ENCODE data around the gene AP4M1. TPM values are rescaled to one million over a fixed set of nuclear protein-coding genes. Genes with fewer than 3 reads are reported as not detected.

AP4M1 gene
- total RNA-seq, 1 donor from 2014 or later = 23.6 TPM

- Histone ChIP-seq H3K4me3 (ENCODE audit: low read depth, low read length) (no peak overlapping the region), H3K27me3 (ENCODE audit: control insufficient read depth, insufficient read depth, low read length) (no peaks in the 10 kb centered on the region), H3K36me3 (ENCODE audit: control insufficient read depth, insufficient read depth, low read length) (no peaks in the 10 kb centered on the region)
- TF ChIP-seq, protein P1, sequence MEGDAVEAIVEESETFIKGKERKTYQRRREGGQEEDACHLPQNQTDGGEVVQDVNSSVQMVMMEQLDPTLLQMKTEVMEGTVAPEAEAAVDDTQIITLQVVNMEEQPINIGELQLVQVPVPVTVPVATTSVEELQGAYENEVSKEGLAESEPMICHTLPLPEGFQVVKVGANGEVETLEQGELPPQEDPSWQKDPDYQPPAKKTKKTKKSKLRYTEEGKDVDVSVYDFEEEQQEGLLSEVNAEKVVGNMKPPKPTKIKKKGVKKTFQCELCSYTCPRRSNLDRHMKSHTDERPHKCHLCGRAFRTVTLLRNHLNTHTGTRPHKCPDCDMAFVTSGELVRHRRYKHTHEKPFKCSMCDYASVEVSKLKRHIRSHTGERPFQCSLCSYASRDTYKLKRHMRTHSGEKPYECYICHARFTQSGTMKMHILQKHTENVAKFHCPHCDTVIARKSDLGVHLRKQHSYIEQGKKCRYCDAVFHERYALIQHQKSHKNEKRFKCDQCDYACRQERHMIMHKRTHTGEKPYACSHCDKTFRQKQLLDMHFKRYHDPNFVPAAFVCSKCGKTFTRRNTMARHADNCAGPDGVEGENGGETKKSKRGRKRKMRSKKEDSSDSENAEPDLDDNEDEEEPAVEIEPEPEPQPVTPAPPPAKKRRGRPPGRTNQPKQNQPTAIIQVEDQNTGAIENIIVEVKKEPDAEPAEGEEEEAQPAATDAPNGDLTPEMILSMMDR (IDR thresholded peaks at IDR 0.05; ENCODE audit: insufficient read depth, low read length, poor library complexity, severe bottlenecking) = no peak
- DNase-seq (ENCODE audit: low read depth) = no peak
Observed at GRCh38 chr7:100122568-100122967, 21.1 kb downstream of the AP4M1 start.

- Histone ChIP-seq H3K27me3 (ENCODE audit: control insufficient read depth, insufficient read depth, low read length) (no peaks in the 10 kb centered on the region), H3K4me3 (ENCODE audit: low read depth, low read length) (no peak overlapping the region), H3K36me3 (ENCODE audit: control insufficient read depth, insufficient read depth, low read length) (no peaks in the 10 kb centered on the region)
- TF ChIP-seq, protein P1 (IDR thresholded peaks at IDR 0.05; ENCODE audit: insufficient read depth, low read length, poor library complexity, severe bottlenecking) = no peak
- no peak for DNase-seq (ENCODE audit: low read depth)
Observed at GRCh38 chr7:100124301-100125230, 23.1 kb downstream of the AP4M1 start.

DNA sequence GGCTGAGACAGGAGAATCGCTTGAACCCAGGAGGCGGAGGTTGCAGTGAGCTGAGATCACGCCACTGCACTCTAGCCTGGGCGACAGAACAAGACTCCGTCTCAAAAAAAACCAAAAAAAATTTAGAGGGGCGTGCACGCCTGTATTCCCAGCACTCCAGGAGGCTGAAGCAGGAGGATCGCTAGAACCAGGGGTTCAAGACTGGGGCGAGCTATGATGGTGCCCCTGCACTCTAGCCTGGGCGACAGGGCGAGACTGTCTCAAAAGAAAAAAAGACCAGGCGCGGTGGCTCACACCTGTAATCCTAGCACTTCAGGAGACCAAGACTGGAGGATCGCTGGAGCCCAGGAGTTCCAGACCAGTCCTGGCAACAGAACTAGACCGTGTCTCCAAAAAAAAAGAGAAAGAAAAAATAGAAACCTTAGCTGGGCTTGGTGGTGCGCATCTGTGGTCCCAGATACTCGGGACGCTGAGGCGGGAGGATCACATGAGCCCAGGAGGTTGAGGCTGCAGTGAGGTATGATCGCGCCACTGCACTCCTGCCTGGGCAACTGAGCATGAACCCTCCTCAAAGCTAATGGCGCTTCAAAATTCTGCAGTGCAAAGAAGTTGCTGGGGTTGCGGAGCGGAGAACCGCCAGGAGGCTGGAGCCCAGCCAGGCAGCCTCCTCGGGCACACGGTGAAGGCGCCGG, 24.9 kb downstream of the AP4M1 start:
- Histone ChIP-seq H3K36me3 (ENCODE audit: control insufficient read depth, insufficient read depth, low read length) (no peaks in the 10 kb centered on the region), H3K4me3 (ENCODE audit: low read depth, low read length) (peak overlapping the region; percentile 64), H3K27me3 (ENCODE audit: control insufficient read depth, insufficient read depth, low read length) (no peaks in the 10 kb centered on the region)
- peak; percentile 26 for DNase-seq (ENCODE audit: low read depth)
- TF ChIP-seq, protein P1 (IDR thresholded peaks at IDR 0.05; ENCODE audit: insufficient read depth, low read length, poor library complexity, severe bottlenecking) = no peak

DNA sequence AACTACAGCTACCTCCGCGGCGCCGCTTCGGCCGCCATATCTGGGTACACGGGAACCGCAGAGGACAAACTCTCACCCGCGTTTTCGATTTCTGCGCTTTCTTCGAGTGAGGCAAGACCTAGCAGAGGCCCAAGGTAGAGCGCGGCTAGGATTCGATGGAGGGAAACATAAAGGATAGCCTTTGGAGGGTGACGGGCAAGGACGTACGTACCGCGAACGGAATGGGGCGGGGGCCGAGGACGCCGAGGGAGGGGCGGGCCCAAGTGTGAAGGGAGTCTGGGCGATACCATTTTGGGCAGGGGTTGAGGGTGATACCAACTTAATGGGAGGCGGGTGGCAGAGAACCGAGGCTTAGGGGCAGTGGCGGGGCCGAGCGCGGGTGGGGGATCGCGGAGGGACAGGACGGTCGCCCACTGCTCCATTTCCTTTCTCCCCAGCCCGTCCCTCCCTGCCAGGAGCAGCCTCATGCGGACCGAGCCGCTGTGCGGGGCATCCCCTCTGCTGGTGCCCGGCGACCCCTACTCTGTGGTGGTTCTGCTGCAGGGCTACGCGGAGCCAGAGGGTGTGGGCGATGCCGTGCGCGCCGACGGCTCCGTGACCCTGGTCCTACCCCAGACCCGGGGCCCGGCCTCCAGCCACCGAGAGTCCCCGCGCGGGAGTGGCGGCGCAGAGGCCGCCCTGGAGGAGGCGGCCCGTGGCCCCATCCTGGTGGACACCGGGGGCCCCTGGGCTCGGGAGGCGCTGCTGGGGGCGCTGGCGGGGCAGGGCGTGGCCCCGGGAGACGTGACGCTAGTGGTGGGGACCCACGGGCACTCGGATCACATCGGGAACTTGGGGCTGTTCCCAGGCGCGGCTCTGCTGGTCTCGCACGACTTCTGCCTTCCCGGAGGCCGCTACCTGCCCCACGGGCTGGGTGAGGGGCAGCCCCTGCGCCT, 25.8 kb downstream of the AP4M1 start, which contains the start of gene MBLAC1:
Gene MBLAC1 (plus strand): TSS at position 37 of the 935 bp plus-strand sequence. CDS start 429 bp downstream, at position 466.
- Histone ChIP-seq H3K36me3 (ENCODE audit: control insufficient read depth, insufficient read depth, low read length) (no peaks in the 10 kb centered on the region), H3K27me3 (ENCODE audit: control insufficient read depth, insufficient read depth, low read length) (no peaks in the 10 kb centered on the region), H3K4me3 (ENCODE audit: low read depth, low read length) (peak within 1 kb of the TSS; percentile 64)
- DNase-seq (ENCODE audit: low read depth) = peak; percentile 37
- TF ChIP-seq, protein P1 (IDR thresholded peaks at IDR 0.05; ENCODE audit: insufficient read depth, low read length, poor library complexity, severe bottlenecking) = no peak

DNA sequence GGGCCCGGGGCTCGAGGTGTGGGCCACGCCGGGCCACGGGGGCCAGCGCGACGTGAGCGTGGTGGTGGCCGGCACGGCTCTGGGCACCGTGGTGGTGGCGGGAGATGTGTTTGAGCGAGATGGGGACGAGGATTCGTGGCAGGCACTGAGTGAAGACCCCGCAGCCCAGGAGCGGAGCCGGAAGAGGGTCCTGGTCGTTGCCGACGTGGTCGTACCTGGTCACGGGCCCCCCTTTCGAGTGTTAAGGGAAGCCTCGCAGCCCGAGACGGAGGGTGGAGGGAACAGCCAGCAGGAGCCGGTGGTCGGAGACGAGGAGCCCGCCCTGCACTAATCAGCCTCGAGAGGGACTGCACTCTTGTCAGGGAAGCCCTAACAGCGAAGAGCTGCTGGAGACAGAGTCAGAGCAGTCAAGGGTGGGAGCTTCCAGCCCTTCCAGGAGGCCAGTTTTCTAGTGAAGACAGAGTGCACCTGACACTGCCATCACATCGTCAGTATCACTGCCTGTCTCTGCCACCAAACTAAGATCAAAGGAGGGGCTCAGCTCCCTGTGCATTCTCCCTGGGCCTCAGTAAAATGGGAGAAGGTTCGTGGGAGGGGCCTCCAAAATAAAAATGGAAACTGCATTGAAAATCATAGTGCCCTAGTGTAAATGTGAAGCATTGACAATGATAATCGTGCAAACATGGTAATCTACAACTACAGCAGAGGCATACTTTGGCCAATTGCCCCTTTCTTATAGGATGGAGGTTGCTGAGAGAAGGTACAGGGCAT, 26.6 kb downstream of the AP4M1 start:
- Histone ChIP-seq H3K36me3 (ENCODE audit: control insufficient read depth, insufficient read depth, low read length) (no peaks in the 10 kb centered on the region), H3K27me3 (ENCODE audit: control insufficient read depth, insufficient read depth, low read length) (no peaks in the 10 kb centered on the region), H3K4me3 (ENCODE audit: low read depth, low read length) (peak overlapping the region; percentile 64)
- no peak for DNase-seq (ENCODE audit: low read depth)
- TF ChIP-seq, protein P1 (IDR thresholded peaks at IDR 0.05; ENCODE audit: insufficient read depth, low read length, poor library complexity, severe bottlenecking) = no peak

Measured in kidney epithelial cell (primary cell).